Lung (tissue), 12 donors: ENCODE results near the gene NUSAP1. TPM values are rescaled to one million over a fixed set of nuclear protein-coding genes. Genes with fewer than 3 reads are reported as not detected.

Source experiments
- ATAC-seq: fragments of 200-7000 bp; cut with Tn5 transposase; one replicate; pipeline ENCODE4 v1.9.1; 2020; ENCODE audit warnings: moderate number of reproducible peaks; ENCODE audit not compliant: insufficient read depth, low FRiP score
- DNase-seq, 3 donors: peaks; one replicate each; pipeline ENCODE4 v3.0.0-alpha.2; 2013 to 2017
- H3K27ac ChIP-seq, 2 donors: one replicate each; pipeline ENCODE4 v1.5.1; 2013; ENCODE audit warnings: mild to moderate bottlenecking in 2 of 2, moderate library complexity in 2 of 2, control low read depth in 1 of 2, inconsistent platforms in 1 of 2, low read depth in 1 of 2, low read length in 1 of 2
- H3K27me3 ChIP-seq, 3 donors: one replicate each; pipeline ENCODE4 v1.5.1; 2013; ENCODE audit warnings: low read length in 2 of 3; ENCODE audit not compliant: control insufficient read depth in 3 of 3, insufficient read depth in 3 of 3
- H3K36me3 ChIP-seq, 4 donors: one replicate each; pipeline ENCODE4 v1.5.1; 2013; ENCODE audit warnings: low read length in 4 of 4, mild to moderate bottlenecking in 1 of 4, moderate library complexity in 1 of 4; ENCODE audit not compliant: control insufficient read depth in 4 of 4, insufficient read depth in 4 of 4
- H3K4me1 ChIP-seq, 5 donors: one replicate each; pipeline ENCODE4 v1.5.1; 2013; ENCODE audit warnings: low read length in 5 of 5, mild to moderate bottlenecking in 2 of 5, moderate library complexity in 1 of 5; ENCODE audit not compliant: control insufficient read depth in 5 of 5, insufficient read depth in 5 of 5
- H3K4me3 ChIP-seq: one replicate; pipeline ENCODE4 v1.5.1; 2013; ENCODE audit warnings: mild to moderate bottlenecking, control low read depth, moderate library complexity
- H3K9ac ChIP-seq, 2 donors: one replicate each; pipeline ENCODE4 v1.5.1; 2013; ENCODE audit warnings: low read length in 2 of 2, control low read depth in 1 of 2; ENCODE audit not compliant: insufficient read depth in 1 of 2
- H3K9me3 ChIP-seq, 4 donors: one replicate each; pipeline ENCODE4 v1.5.1; 2013; ENCODE audit warnings: low read length in 3 of 4, mild to moderate bottlenecking in 1 of 4, moderate library complexity in 1 of 4; ENCODE audit not compliant: control insufficient read depth in 4 of 4, insufficient read depth in 3 of 4
- CTCF ChIP-seq: IDR thresholded peaks from 2 replicates; pipeline ENCODE4 v1.5.1; 2012; ENCODE audit warnings: mild to moderate bottlenecking; ENCODE audit errors: control extremely low read depth, extremely low read depth
- WGBS, 2 donors: extraction: QIAGEN DNeasy Blood & Tissue Kit; methylation state at CpG; one replicate each; pipeline ENCODE4 v1.1.7; 2013; 5-methylcytosine and 5-hydroxymethylcytosine counted together
- polyA plus RNA-seq, 2 donors: library from polyadenylated mRNA; stranded (reverse); fragments of 200-250 nt; gene quantifications; one replicate each; pipeline ENCODE4 v1.2.1, GENCODE V29; 2013
- total RNA-seq, 2 donors: library from RNA; depleted of rRNA in 1 of 2; stranded (reverse); fragments of >200 nt in 1 of 2; gene quantifications; one replicate each; pipeline ENCODE4 v1.2.1, GENCODE V29; 2014 to 2021
- donor health status: control.
- donor health status: control.
- donor health status: Bipolar disorder and iron deficiency.
- donor health status: healthy.
- donor health status: DM: yes; HTN: yes; CAD: no.

Gene NUSAP1
- total and polyA plus RNA-seq, 4 donors = 3.7 to 24.1 (median 6.5) TPM

DNA sequence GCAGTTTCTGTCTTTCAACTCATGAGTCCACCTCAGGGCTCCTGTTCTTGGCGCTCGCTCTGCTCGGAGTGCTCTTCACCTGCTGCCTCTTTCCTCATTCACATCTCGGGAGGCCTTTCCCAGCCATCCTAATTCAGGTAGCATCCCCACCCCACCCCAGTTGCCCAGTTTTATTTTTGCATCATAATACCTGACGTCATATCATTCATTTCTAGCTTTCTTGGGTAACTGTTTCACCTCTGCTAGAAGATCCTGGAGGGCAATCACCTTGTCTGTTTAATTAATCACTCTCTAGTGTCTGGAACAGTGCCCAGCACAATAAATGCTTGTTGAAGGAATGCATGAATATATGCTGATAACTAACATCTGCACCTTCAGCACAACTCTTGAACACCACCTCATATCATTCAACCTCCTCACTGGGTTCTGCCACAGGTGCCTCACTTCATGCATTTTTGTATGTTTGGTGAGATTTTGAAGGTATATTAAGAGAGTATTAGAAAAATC is 7.6 kb downstream of the NUSAP1 start:
- no peak overlapping the region for H3K9ac ChIP-seq
- no peak overlapping the region for H3K4me3 ChIP-seq
- no peaks in the 10 kb centered on the region for H3K9me3 ChIP-seq
- DNase-seq (no peak), ATAC-seq (no peak)
- no peaks in the 10 kb centered on the region for H3K27me3 ChIP-seq
- H3K27ac ChIP-seq = no peak overlapping the region
- TF ChIP-seq CTCF = no peak
- no peaks in the 10 kb centered on the region for H3K4me1 ChIP-seq
- WGBS, 2 donors = 95 to 97% methylated on average over 5 of the region's 5 CpGs
- H3K36me3 ChIP-seq = peaks cover 0 to 20% (median 2%) of the 10 kb centered on the region in 4 donors

DNA sequence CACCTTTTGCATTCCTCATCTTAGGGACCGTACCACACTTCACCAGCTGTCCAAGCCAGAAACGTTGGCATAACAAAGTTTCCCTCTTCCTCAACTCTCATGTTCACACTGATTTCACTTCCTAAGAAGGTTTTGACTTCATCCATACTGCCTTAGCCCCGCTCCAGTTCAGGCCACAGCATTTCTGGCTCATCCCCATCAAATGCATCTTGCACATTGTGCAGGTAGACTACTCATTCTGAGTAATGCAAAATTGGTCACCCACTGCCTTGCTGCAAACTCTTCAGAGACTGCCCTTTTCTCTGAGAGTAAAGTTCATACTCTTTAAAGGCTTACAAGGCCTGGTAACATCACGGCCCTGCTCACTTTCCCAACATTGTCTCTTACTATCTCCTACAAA is 8.8 kb downstream of the NUSAP1 start:
- Histone ChIP-seq H3K27ac (no peak overlapping the region), H3K9me3 (no peaks in the 10 kb centered on the region), H3K9ac (no peak overlapping the region), H3K4me3 (no peak overlapping the region), H3K27me3 (no peaks in the 10 kb centered on the region), H3K4me1 (no peaks in the 10 kb centered on the region), H3K36me3 (peaks cover 0 to 25% (median 4%) of the 10 kb centered on the region in 4 donors)
- no peak for ATAC-seq
- 79 to 92% methylated on average over 4 of the region's 4 CpGs for WGBS, 2 donors
- no peak for DNase-seq
- TF ChIP-seq CTCF = no peak

GRCh38 chr15:41347236-41347635 is 14.6 kb downstream of the NUSAP1 start:
- Histone ChIP-seq H3K9me3 (no peaks in the 10 kb centered on the region), H3K27ac (no peak overlapping the region), H3K4me3 (no peak overlapping the region), H3K27me3 (no peaks in the 10 kb centered on the region), H3K36me3 (peaks cover 0 to 21% (median 10%) of the 10 kb centered on the region in 4 donors), H3K9ac (no peak overlapping the region), H3K4me1 (no peaks in the 10 kb centered on the region)
- no peak for TF ChIP-seq CTCF
- DNase-seq (peak in 1 of 3 donors; percentile 4), ATAC-seq (no peak)
- WGBS, 2 donors = 84 to 88% methylated on average over 5 of the region's 5 CpGs
